ENCODE results near the gene RHOU.
"Not testable (repeated sequence)": the region's sequence is repeated elsewhere in the genome, so short reads cannot be mapped to it uniquely, and the experiment has no call there.

Gene RHOU

DNA sequence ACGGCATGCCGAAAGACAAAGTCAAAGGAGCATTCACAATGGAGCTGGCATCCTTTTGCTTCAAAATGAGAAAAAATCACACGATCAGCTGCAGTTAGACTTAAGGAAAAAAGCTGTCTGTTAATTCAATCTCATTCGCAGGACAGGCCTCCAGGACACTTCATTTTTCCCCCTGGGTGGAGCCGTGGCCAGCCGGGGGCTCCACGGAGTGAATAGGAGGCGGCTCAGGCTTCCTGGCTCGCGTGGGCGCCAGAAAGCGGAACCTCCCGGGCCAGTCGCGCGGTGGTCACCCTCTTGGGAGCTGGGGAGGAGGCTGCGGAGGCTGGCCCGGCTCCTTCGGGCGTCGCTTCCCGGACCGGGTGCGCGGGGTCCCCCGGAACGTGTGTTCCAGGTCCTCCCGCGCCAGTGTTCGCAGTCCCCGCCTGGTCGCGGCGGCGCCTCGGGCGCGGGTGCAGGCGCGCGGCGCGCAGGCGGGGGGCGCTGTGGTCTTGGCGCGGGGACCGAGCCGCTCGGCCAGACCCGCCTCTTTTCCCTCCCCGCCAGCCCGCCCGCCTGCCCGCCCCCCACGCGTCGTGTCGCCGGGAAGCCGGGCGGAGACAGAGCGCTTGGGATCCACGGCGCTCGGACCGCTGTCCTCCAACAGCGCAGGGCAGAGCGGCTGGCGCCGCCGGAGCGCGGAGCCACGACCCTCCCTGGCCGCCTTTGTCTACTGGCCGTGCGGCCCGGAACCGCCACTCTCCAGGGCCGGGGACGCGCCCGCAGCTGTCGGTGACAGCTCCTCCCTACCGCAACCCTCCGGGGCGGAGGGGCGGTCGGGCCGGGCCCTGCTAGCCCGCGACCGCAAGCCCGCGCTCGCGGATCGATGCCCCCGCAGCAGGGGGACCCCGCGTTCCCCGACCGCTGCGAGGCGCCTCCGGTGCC is at the start of gene RHOU:
RHOU (plus strand) TSS at position 599 of the 921 bp plus-strand sequence; CDS start at position 863, 264 bp downstream.
- DNase-seq = peak; percentile 46 to 61

- DNase-seq = no peak
Observed at GRCh38 chr1:228687587-228687986, 47.7 kb upstream of the RHOU start.

GRCh38 chr1:228689255-228689654 is 46.0 kb upstream of the RHOU start:
- DNase-seq = no peak

- DNase-seq = no peak
Observed at GRCh38 chr1:228691211-228691610, 44.1 kb upstream of the RHOU start.

- DNase-seq = peak; percentile 55 to 72
Observed at GRCh38 chr1:228691926-228692325, 43.4 kb upstream of the RHOU start.

GRCh38 chr1:228694447-228694846 is 40.8 kb upstream of the RHOU start:
- DNase-seq = not testable (repeated sequence)

DNA sequence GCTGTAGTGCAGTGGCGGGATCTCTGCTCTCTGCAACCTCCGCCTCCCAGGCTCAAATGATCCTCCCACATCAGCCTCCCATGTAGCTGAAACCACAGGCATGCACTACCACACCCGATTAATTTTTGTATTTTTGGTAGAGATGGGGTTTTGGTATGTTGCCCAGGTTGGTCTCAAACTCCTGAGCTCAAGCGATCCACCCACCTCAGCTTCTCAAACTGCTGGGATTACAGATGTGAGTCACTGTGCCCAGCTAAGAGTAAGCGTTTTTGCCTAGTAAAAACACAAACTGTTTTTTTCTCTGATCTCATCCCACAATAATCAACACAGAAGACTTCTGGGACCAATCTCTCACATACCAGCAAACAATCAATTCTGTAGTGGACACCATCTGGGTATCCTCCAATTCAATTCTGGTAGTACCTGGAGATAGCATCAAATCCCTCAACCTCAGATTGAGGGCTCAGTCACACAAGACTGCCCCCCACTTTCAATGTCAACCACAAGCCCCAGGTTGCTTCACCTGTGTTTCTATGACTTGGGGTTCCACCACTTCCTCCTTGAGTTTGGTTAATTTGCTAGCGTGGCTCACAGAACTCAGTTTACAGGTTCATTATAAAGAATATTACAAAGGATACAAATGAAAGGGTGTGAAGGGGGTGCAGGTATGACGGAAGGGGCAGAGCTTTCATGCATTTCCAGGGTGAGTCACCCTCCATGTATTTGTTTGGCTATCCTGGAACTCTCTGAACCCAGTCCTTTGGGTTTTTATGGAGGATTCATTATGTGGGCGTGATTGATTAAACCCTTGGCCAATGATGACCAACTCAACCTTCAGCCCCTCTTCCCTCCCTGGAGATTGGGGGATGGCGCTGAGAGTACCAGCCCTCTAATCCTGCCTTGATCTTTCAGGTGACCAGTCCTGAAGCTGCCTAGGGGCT is 40.0 kb upstream of the RHOU start:
- DNase-seq = no peak

DNA sequence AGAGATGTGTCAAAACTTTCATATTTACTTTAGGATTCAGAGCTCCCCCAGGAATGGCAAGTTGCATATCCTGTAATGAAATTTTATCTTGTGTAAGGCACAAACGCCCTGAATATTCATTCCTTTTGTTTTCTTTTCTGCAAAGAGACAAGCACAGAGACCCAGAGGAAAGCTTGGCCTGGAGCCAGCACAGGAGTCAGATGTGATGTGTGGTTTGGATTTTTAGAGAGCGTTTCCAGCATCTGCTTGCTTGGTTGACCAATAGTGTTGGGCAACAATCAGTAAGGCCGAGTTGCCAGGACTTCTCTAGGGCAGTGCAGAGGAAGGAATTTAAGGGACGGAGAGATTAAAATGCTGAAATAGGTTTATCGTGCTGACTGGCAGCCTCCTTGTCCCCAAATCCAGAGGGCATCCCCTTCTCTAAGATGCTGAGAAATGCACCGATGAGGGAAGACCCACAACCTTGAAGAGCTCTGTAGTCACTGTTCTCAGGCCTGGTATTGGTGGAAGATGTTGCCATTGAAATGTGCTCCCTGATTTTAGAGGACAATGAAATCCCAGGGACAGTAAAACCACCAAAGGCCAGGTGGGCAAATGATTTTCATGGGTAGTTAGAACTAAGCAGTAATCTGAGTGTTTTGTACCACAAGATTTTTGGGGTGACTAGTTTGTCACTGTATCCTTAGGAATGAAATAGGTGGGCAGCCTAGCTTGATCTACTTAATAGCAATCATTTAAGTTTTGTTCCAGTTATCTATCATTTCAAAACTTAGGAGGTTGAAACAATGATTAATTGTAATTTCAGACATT is 37.9 kb upstream of the RHOU start:
- DNase-seq = peak; percentile 9 to 28

DNA sequence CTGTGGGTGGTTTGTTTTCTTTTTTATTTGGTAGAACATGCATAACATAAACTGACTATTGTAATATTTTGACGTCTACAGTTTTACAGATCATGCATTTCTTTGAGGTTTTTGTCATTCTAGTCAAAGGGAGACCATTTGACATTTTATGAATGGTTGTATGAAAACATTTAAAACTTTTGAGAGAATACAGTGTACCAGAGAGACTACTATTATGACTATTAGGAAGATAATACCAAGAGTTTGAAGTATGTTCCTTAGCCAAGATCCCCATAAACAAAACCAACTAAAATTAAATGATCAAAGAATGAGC is 37.3 kb upstream of the RHOU start:
- no peak for DNase-seq

DNA sequence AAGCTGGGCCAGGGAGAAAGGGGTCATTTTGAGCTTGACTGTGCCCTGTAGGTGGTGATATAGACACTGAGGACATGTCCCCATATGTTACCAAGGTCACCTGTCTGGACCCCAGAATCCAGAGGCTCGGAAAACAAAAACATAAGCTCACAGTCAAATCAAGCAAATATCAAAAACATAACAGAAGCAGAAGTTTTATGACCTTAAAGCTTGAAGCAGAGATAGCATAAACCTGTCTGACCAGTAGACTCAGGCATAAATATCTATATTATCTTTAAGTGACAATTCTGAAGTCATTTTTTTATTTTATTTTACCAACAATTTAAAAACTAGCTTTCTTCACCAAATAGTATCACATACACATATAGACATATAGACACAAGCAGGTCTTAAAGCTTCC is 32.8 kb upstream of the RHOU start:
- no peak for DNase-seq

DNA sequence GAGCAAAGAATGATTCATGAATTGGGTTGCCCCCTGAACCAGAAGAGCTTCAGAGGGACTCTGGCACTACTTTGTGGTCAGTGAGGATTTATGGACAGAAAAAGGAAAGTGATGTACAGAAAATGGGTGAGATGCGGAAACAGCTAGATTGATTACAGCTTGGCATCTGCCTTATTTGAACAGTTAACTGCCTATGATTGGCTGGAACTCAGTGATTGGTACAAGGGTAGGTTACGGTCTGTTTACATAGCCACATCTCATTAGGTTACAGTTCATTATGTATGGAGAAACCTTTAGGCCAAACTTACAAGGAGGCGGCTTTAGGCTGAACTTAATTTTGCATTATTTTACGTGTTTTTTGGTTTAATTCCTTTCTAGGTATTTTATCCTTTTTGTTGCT is 29.0 kb upstream of the RHOU start:
- no peak for DNase-seq

DNA sequence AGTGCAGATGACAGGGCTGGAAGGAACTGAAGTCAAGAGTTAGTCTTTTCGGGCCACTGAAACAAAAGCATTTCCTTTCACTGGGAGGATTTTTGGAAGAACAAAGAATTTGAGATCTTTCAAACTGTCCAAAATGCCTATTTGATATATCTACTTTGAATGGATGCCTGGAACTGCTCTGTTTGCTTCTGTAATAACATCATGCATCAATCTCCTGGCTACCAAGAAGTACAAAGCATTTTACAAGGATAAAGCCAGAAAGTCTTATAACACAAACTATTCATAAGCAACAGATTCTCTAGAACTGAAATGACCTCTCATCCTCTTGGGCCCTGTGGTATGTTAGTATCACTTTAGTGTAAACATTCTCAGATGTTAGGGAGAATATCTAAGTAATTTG is 18.2 kb upstream of the RHOU start:
- no peak for DNase-seq

GRCh38 chr1:228721407-228721806 is 13.9 kb upstream of the RHOU start:
- no peak for DNase-seq

DNA sequence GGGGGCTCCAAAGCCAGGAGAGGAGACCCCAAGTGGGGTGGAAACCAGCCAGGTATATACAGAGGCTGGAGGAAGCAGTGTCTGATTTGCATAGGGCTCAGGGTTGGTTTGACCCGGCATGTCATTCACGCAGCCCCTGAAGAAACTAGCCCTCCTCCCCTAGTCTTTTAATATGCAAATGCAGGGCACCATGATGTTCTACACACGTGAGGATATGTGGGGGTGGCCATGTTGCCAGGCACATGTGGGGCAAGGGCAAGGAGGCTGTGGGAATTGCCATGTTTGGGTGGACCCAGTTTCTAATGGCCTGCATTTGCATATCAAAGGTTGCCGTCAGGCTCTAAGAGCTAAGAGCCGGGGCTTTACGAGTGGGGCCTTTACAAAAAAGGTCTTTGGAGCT is 12.0 kb upstream of the RHOU start:
- no peak for DNase-seq

DNA sequence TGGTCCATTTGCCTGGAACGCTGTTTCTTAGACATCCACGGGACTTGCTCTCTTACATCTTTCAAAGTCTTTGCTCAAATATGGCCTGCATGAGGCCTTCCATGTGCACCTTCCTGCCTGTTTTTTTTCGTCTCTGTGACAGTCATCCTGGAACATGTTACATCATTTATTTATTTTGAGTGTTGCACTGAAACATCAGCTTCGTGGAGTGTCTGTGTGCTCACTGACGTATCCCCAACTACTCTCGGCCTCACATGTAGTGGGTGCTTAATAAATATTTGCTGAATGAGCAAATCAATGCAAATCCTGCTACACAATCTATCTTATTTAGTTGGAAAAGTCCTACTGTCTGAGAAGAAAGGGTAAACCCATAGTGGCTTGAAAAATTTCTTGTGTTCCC is 11.4 kb upstream of the RHOU start:
- no peak for DNase-seq

DNA sequence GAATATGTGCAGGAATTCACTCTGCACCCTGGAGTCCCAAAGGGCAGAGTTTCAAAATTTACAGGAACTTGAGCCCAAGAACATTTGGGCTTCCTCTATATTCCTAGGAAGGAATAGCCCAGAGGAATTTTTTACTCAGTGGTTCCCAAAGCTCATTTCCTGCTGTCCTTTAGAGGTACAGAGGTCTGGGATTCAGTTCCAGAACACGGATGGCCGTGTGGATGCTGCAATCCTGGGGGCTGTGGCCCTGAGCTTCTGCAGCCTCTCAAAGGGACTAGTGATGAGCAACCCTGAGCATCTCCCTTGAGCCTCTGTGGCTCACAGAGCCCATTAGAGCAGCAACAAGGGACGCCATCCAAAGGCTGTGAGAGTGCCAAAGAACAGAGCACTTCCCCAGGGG is 10.1 kb upstream of the RHOU start:
- no peak for DNase-seq

GRCh38 chr1:228727681-228728171 is 7.6 kb upstream of the RHOU start:
- no peak for DNase-seq

- DNase-seq = no peak
Observed at GRCh38 chr1:228732426-228732825, 2.9 kb upstream of the RHOU start.

- DNase-seq = no peak
Observed at GRCh38 chr1:228733576-228733975, 1.7 kb upstream of the RHOU start.

- peak in 1 of 2 experiments; percentile 5 for DNase-seq
Observed at GRCh38 chr1:228735871-228736586, 750 bp downstream of the RHOU start.

DNA sequence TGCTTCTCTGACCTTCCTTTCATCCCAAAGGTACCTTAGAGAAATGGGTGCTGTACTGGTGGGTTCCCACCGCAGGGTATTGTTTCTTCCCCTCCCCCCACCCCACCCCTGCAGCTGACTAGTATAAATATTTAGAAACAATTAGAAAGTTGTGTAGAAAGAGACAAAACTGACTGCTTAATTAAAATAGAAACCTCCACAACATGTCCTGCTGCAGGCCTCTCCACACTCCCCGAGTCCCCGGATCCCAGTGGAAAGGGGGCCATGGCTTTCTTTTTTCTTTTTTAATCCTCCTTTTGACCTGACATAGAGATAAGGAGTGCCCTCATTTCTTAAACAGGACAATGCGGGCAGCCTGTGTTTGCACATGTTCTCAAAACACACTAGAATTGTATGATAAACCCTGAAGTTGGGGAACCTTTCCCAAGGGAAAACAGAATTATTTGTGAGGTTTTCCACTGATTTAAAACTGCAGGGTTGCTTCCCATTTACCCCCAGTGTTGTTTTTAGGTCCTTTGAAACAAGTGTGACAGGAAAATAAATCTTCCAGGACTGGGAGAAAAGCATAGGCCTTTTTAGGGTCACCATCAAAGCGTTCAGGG is 1.7 kb downstream of the RHOU start:
- DNase-seq = no peak

GRCh38 chr1:228737601-228738041 is 2.3 kb downstream of the RHOU start:
- DNase-seq = no peak

Data from Kasumi-1 (cell line).